NCI-H1417 treated with DMSO at 0.1 percent for 48 hours (cell line): ENCODE measurements around the gene SRRT.
"Not testable (repeated sequence)": the region's sequence is repeated elsewhere in the genome, so short reads cannot be mapped to it uniquely, and the experiment has no call there.

Source experiments
- DNase-seq: peaks from one replicate; lab custom pipeline; 2025; lab: John Stamatoyannopoulos, UW

SRRT gene

GRCh38 chr7:100933734-100934133 lies 58.8 kb downstream of the SRRT start:
- DNase-seq: no peak

DNA sequence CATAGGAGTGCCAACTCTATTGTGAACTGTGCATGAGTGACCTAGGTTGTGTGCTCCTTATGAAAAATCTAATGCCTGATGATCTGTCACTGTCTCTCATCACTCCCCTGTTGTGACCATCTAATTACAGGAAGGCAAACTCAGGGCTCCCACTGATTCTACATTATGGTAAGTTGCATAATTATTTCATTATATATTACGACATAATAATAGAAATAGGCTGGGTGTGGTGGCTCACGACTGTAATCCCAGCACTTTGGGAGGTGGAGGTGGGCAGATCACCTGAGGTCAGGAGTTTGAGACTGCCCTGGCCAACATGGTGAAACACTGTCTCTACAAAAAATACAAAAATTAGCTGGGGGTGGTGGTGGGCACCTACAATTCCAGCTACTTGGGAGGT lies 60.5 kb downstream of the SRRT start:
- not testable (repeated sequence) for DNase-seq

- not testable (repeated sequence) for DNase-seq
Observed at GRCh38 chr7:100936167-100936566, 61.3 kb downstream of the SRRT start.
